HG03095 (cell line): ENCODE measurements around the gene MANSC1.
"Not testable (repeated sequence)": the region's sequence is repeated elsewhere in the genome, so short reads cannot be mapped to it uniquely, and the experiment has no call there.

Experiments
- ATAC-seq: cut with Tn5 transposase; IDR thresholded peaks from one replicate; pipeline ENCODE4 v1.9.1; 2021; ENCODE audit warnings: moderate library complexity; ENCODE audit not compliant: unreplicated experiment

MANSC1 gene

DNA sequence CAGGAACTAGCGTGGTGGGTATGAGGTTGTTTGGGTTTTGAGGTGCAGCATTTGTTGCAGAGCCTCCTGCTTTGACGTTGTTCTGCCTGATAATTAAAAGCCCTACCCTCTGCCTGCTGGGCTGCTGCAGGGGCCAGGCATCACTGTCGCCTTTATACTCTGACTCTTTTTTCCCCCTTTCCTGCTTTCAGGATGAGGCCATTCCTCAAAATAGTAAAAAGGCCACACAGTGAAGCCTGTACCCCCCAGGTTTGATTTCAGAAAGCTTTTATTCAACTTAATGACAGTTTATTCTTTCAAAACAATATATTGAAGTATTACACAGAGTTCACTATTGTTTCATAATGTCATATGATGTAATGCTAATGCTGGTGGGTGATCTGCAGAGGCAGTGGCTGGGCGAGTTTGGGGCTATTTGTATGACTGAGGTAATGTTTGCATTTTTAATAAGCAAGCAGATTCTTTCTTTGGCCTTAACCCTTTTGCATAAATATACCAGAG, 15.9 kb upstream of the MANSC1 start:
- ATAC-seq, result no peak

DNA sequence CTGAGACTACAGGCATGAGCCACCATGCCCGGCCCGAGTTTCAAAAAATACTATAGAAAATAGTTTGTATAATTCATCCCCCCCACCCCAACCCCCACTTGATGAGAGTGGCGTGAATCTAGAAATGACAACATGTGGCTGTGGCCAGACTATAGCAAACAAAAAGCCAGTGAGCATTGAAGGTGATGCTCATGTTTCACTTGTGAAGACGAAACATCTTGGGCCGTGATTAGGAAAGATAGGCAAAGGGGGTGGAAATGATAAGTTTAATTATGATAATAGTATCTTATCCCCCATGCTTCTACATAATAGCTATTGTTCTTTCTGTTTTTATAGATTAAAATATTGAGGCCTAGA, 15.4 kb upstream of the MANSC1 start:
- ATAC-seq, result no peak

DNA sequence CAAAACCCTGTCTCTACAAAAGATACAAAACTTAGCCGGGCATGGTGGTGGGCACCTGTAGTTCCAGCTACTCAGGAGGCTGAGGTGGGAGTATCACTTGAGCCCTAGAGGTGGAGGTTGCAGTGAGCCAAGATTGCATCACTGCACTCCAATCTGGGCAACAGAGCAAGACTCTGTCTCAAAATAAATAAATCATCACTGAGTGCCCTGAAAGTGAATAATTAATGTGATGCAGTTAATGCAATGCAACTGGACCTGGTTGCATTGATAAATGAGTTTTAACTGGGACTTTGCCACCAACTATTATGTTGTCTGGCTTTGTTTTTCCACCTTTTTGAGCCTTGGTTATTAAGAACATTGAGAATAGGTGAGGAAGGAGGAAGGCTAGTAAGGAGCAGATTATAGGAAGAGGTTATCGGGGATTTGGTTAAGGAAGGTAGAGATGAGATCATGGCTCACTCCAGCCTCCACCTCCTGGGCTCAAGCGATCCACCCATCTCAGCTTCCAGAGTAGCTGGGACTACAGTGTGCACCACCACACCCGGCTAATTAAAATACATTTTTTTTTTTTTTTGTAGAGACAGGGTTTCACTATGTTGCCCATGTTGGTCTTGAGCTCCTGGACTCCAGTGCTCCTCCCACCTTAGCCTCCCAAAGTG, 14.9 kb upstream of the MANSC1 start:
- ATAC-seq, result no peak

GRCh38 chr12:12358528-12358927, 8.5 kb upstream of the MANSC1 start:
- no peak for ATAC-seq

- no peak for ATAC-seq
Measured at GRCh38 chr12:12357719-12358461, 7.8 kb upstream of the MANSC1 start.

DNA sequence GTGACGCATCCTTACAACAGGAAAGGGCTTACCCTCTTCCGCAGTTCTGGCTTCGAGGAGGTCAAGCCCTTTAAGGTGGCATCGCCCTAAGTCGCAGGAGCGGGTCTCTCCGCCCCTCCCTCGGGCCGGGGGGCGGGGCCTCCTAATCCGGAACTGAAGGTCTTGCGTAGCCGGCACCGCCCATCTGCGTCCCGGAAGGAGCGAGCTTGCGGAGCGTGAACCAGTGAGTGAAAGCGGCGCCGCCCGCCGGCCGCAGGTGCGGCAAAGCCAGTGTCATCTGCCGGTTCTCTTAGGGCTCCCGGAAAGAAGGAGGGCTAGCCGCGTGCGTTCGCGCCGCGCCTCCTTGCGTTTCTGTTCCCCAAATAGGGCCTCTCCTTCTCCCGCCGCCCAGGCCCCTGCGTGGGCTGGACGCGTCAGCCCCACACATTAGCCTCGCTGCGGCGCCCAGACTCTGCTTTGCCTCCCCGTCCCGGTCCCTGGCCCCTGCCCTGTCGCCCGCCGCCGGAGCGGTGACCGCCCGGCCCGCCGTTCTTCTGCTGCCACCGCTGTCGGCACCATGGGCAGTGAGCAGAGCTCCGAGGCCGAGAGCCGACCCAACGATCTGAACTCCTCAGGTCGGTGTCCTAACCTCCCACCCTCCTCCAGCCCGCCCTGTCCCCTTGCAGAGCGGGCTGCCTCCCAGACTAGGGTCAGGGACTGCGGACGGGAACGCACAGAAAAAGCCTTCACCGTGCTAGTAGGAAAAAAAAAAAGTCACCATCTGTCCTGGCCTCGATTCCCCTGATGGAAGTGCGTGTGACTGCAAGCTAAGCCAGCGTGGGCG, 7.1 kb upstream of the MANSC1 start, which contains the start of gene BORCS5:
Gene BORCS5 (plus strand): TSS at position 183 of the 823 bp plus-strand sequence. CDS start 374 bp downstream, at position 557.
- peak; percentile 90 for ATAC-seq

DNA sequence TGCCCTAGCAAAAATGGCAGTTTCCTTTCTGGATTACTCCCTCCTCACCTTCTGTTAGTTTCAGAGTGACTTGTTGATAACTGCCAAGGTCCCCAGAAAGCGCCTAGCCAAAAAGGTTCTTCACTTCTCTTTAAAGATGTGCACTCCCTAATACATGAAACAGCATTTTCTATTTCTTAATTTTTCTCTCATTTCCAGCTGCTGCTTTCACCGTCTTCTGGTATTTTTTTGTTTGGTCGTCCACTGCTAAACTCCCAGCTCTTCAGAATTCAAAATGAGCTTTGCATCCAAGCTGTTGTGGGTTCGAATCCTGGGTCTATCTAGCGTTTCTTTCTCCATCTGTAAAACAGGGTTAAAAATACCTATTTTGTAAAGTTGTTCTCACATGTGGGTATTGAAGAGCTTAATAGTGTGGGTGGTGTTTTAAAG, 6.4 kb upstream of the MANSC1 start:
- ATAC-seq, result no peak

- no peak for ATAC-seq
Measured at GRCh38 chr12:12353807-12354206, 3.8 kb upstream of the MANSC1 start.

DNA sequence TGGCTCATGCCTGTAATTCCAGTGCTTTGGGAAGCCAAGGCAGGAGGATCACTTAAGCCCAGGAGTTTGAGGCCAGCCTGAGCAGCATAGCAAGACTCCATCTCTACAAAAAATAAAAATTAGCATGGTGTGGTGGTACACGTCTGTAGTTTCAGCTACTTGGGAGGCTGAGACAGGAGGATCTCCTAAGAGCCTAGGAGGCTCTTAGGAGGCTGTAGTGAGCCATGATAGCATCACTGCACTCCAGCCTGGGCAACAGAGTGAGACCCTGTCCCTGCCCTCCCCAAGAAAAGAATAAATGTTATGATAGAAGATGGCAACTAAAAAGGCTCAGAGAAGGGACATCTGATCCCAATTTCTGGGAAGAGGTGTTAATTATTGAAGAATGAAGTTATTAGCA, 3.2 kb upstream of the MANSC1 start:
- ATAC-seq, result no peak

- not testable (repeated sequence) for ATAC-seq
Measured at GRCh38 chr12:12351468-12352185, 1.6 kb upstream of the MANSC1 start.

DNA sequence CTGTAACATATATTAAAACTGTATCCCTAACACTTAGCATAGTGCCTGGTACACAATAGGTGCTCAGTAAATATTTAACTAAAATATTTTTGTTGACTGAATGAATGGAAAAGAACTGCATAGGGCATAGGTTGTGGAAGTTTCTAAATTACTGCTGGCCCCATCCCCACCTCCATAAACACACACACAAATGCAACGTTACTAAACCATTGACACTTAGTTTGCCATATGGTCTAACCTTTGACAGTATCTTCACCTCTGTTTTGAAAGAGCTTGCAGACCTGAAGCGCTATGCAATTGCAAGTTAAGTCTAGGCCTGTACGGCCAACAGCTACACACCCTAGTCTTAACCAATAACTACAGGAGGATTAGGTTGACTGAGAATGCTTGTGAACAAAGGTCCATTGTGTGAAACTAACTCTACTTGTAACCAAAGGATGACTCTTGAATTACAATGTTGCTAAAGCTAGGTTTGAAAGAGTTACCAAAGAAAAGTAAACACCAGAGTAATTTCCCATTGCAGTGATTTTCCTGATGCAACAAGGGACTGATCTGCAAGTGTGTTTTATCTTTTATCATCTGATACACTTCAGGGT, 924 bp upstream of the MANSC1 start:
- no peak for ATAC-seq

- ATAC-seq, result no peak
Measured at GRCh38 chr12:12338527-12339168, 11.4 kb downstream of the MANSC1 start.

- ATAC-seq, result no peak
Measured at GRCh38 chr12:12336511-12336910, 13.5 kb downstream of the MANSC1 start.

- ATAC-seq, result no peak
Measured at GRCh38 chr12:12336049-12336411, 14.0 kb downstream of the MANSC1 start.

DNA sequence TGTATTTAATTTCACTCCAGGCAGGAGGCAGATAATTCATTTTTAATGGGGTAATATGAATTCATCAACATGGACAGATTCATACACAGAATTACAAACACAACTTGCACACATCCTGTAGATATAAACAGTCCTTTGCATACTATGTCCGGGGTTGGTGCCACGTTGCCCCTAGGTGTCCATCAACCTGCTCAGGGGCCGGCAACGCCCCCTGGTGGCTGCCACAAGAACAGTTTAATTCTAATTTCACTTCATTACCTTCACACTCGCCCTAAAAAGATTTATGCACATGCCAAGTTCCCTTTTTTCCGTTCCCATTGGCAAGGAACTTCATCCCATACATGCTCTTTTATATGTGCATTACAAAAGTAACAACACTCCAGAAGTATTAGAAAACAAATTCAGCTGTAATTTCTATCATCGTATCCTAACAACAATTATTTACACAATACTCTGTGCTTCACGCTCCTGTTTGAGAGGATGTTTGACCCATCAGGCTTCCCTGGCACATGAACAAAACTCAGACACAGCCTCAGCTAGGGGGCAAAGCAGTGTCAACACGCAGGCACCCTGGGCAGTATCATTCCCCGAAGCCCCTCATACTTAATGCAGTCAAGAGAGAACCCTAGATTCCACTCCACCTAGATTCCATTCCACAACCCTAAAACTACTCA, 15.5 kb downstream of the MANSC1 start:
- ATAC-seq, result no peak

DNA sequence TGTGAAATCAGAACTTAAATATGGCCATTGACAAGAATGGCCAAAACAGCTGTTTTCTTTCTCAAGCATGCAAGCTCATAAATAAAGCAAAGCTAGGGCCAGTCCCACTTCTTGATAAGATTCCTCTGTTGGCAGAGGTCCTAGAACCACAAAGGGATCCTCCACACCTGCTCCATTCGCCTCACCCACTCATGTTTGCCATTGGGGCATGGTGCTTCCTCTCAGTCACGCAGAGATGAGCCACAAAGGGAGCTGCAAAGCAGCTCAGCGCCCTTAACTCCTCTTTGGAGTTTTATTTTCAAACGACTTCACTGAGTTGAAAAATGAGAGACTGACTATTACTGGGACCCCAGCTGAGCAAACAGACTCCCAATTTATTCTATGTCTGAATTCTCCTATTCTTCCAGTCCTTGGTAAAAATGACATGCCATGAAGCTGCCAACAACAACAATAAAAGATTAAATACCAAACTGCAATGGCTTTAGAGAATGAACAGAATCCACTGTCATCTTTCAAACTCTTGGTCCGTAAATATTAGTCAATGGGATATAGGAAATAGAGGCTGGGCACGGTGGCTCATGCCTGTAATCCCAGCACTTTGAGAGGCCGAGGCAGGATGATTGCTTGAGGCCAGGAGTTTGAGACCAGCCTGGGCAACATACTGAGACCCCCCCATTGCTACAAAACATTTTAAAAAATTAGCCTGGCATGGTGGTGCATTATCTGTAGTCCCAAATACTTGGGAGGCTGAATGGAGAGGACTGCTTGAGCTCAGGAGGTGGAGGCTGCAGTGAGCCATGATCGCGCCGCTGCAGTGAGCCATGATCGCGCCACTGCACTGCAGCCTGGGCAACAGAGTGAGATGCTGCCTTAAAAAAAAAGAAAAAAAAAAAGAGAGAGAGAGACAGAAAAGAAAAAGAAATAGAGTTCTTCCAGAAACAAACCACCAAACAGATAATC, 16.4 kb downstream of the MANSC1 start:
- ATAC-seq, result no peak

DNA sequence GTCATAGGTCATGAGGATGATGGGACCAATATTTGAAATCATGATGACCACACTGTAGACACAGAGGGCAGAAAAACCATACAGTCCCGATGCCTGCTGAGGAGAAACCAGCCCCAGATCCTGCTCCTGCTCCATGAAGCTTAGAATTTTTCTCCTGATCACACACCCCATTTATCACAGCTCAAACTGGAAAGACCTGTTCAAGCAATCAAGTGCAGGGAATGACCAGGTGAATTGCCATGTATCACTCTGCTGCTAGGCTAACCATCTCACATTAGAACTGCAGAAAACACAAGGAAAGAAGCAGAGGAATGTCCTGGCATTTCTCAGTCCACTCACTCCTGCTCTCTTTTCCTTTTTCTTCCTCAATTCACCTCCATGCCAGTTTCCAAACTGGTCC, 18.1 kb downstream of the MANSC1 start:
- ATAC-seq, result no peak

- no peak for ATAC-seq
Measured at GRCh38 chr12:12331244-12331771, 18.7 kb downstream of the MANSC1 start.
